G401 (cell line): ENCODE measurements around the gene CCNT2. TPM values are rescaled to one million over a fixed set of nuclear protein-coding genes. Genes with fewer than 3 reads are reported as not detected.
A peak's percentile ranks its signal among the peaks of the same experiment; 100 is the strongest.
"Not testable (repeated sequence)": the region's sequence is repeated elsewhere in the genome, so short reads cannot be mapped to it uniquely, and the experiment has no call there.

Source experiments
- DNase-seq: peaks from one replicate; pipeline ENCODE4 v3.0.0-alpha.2; 2015; ENCODE audit warnings: low spot score
- in situ Hi-C: cut with HindIII; loops from 2 replicates; pipeline ENCODE4 v1.10.0; 2016; ENCODE audit warnings: low sequenced_read_pairs, mixed read lengths
- total RNA-seq: library from RNA; depleted of rRNA; stranded (reverse); fragments of >200 nt; shearing (Covaris generic); gene quantifications from 2 replicates; pipeline ENCODE4 v1.2.3, GENCODE V29; 2014

The CCNT2 gene
- total RNA-seq, 1 experiment from 2014 or later, result 18.3 TPM

DNA sequence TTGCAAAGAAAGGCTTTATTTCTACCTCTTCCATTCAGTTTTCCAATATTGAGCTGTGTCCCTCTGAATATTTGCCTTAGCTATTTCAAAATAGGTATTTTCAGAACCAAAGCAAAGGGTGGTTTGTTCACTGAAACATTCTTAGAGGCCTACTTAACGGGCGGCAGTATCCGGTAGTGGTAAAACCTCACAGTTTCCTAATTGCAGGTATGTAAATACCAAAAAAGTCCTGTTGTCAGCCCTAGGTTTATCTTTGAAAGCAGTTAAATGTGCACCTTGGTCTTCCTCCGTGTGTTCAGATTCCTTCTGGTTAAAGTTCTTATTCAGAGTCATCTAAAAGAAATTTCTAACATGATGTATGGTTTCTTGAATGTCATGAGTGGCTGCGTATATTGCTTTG lies 38.9 kb downstream of the CCNT2 start:
- no peak for DNase-seq
- in situ Hi-C loops, result no loop called here

- in situ Hi-C loops, DNase-seq: not testable (repeated sequence)
These were observed 48.5 kb downstream of the CCNT2 start for GRCh38 chr2:134967166-134967565.

DNA sequence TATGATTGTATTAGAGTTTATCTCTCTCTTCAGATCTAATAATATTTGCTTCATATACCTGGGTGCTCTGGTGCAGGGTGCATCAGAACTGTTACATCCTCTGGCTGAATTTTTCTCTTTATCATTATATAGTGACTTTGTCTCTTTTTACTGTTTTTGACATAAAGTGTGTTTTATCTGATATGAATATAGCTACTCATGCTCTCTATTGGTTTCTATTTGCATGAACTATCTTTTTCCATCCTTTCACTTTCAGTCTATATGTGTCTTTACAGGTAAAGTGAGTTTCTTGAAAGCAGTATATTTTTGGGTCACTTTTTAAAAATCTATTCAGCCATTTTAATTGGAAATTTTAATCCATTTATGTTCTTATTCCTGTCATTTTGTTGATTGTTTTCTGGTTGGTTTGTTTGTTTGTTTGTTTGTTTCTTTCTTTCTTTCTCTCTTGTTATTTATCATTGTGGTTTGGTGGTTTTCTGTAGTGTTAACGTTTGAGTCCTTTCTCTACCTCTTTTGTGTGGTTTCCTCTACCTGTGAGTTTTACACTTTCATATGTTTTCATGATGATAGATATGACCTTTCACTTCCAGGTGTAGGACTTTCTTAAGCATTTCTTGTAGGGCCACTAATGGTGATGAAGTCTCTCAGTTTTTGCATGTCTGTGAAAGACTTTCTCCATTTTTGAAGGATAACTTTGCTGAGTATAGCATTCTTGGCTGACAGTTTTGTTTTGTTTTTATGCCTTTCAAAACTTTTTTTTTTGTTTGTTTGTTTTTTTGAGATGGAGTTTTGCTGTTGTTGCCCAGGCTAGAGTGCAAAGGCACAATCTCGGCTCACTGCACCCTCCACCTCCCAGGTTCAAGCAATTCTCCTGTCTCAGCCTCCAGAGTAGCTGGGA lies 54.9 kb downstream of the CCNT2 start:
- DNase-seq, result no peak
- in situ Hi-C loops, result no loop called here

DNA sequence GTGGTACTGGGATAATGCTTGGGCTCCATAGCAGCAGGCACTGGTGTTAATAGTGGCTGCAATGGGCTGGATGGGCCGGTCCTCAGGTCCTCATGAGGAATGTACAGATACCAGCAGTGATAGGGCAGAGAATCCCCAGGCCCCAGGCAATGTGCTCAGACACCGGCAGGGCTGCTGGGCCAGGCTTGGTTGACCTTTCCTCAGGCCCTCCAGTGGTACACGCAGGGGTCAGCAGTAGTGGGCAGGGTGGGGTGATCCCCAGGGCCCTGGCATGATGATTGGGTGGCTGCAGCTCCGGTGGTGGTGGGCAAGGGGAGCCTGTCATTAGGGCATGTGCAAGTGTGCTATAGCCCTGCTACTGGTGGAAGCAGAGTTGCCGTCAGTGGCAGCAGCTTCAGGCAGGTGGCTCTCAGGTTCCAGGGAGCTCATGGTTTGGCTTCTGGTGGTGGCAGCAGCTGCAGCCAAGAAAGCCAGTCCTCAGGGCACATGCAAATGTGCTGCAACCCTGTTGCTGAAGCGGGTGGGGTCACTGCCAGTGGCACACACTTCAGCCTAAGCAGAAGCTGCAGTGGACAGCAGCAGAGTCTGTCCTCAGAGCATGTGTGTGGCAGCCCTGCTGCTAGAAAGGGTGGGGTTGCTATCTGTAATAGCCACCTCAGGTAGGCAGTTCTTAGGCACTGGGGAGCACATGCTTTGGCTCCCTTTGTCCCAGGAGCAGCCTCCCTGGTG lies 56.8 kb downstream of the CCNT2 start:
- in situ Hi-C loops, result no loop called here
- DNase-seq, result no peak

DNA sequence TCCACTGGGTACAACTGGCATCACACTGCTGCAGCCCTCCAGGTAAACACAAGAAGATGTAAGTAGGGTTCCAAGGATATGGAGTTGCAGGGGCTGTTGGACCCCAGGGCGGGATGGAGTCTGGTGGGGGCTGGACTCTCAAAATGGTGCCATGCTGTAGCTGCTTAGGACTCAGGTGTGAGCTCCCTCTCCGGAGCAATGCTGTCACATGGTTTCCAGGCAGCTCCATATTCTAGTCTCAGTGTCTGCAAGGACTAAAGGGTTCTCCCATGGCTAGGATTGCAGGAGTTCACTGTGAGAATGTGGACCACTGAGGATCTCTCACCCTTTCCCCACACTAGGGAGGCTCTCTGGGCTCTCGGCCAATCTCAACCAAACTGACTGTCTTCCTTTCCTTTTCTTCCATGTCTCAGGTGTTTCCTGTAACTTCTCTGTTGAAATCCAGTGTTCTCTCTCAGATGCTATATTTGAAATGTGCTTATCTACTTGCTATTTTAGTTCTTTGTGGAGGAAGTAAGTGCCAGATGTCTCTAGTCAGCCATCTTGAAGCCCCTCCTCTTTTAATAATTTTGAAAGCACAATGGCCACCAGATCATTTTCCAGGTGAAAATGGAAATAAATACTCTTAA lies 57.6 kb downstream of the CCNT2 start:
- in situ Hi-C loops, result no loop called here

GRCh38 chr2:134977104-134977503 lies 58.5 kb downstream of the CCNT2 start:
- DNase-seq, in situ Hi-C loops: not testable (repeated sequence)

More for the DNA sequence above, 57.6 kb downstream of the CCNT2 start:
- DNase-seq, result no peak

- DNase-seq, result no peak
- in situ Hi-C loops, result no loop called here
These were observed 60.6 kb downstream of the CCNT2 start for GRCh38 chr2:134979221-134979620.

DNA sequence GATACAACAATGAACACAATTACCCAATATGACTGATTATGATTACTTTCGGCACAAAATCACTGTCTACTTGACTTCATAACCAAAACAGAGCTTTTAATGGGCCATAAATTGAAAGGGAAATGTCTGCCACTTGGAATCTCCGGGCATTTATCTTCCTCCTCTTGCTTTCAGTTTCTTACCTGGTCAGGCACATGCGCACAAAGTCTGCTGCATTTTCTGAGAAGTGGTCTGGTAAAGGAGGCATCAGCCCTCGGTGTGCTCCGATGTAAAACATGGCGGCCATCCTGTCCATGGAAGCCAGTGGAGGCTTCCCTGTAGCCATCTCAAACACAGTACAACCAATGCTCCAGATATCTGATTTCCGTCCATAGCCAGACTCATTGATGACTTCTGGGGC lies 62.0 kb downstream of the CCNT2 start:
- DNase-seq, result no peak
- in situ Hi-C loops, result no loop called here

DNA sequence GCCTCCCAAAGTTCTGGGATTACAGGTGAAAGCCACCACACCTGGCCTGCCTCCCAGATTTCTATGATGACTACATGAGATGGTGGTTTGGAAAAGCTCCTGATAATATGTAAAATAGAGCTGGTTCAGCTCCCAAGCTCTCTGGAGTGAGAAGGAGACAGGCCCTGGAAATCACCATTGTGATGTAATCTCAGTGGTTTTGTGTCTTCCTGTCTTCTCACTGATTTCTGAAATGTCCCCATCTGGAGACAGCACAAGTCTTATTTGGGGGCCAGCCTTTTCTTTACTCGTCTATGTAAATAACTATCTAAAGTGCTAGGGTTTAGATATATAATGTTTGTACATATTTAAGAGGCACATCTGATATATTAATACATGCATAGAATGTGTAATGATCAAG lies 64.0 kb downstream of the CCNT2 start:
- DNase-seq, result no peak
- in situ Hi-C loops, result no loop called here

DNA sequence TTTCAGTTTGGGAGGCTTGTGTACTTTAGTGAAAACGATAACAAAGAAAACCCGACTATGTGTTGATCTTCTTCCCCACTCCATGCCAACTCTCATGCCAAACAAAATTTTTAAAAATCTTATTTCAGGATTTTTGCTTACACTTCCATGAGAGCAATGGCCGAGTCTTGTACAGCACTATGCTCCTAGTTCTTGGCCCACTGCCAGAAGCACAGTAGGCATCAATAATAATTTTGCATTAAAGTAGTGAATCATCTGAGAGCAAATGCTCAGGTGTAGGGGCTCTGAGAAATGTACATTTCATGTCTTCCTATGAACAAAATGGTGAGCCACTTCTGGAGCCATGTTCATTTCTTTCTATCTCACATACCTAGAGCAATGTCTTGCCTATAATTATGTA lies 66.4 kb downstream of the CCNT2 start:
- in situ Hi-C loops, result no loop called here
- DNase-seq, result no peak

- peak; percentile 38 for DNase-seq
- in situ Hi-C loops, result no loop called here
These were observed 70.5 kb downstream of the CCNT2 start for GRCh38 chr2:134988994-134989605.

- in situ Hi-C loops, result no loop called here
- DNase-seq, result no peak
These were observed 80.9 kb downstream of the CCNT2 start for GRCh38 chr2:134999521-134999920.

GRCh38 chr2:135002836-135003235 lies 84.2 kb downstream of the CCNT2 start:
- no peak for DNase-seq
- in situ Hi-C loops, result no loop called here

GRCh38 chr2:135004005-135004746 lies 85.6 kb downstream of the CCNT2 start:
- DNase-seq, result peak; percentile 78
- in situ Hi-C loops, result no loop called here

- no peak for DNase-seq
- in situ Hi-C loops, result no loop called here
These were observed 87.1 kb downstream of the CCNT2 start for GRCh38 chr2:135005753-135006152.
